SU-DHL-6 (cell line): ENCODE results near the gene WIPF3.

Experiments used
- CTCF ChIP-seq: fragments of 200-600 bp; sonication (generic); IDR thresholded peaks from one replicate; pipeline ENCODE4 v1.5.1; 2017; ENCODE audit warnings: antibody characterized with exemption, mild to moderate bottlenecking, low read length, moderate library complexity; ENCODE audit not compliant: insufficient read depth, poor library complexity, severe bottlenecking
- EZH2phosphoT487 ChIP-seq: fragments of 200-600 bp; sonication (generic), shearing (Covaris generic); conservative IDR thresholded peaks from 2 replicates; pipeline ENCODE4 v1.6.1; 2018; ENCODE audit warnings: mild to moderate bottlenecking, antibody characterized with exemption, low read length, moderate library complexity, mixed read lengths

DNA sequence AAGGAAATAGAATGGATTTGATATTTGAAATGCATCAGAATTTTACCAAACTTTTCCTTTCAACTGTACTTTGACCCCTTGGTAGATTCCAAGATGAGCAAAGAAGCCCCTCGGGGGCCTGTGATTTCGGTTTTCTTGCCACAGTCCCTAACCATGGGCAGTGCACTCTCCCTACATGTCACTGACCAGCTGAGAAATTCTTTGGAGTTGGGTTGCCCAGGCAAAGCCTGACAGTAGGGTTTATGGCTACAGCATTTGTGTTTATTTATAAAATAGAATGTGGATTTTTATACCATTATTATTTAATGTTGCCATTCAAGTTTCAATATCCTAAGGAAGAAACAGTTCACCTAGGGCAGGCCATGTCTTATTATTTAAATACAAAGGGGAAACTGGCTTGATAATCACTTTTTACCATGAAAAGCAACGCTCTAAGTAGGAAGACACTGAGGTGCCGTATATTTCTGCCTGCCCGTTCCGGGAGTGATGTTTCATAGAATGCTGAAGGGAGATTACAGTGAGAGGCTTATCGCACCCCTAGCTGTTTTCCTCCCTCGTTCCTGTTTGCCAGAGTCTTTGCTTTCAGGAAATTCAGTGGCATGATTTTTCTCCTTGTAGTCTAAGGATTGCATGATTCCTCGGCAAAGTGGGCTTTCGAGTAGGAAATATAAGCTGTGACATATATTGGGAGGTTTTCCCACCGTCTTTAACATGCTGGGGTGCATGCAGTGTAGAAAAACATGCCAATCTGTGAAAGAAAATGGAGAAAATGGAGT is 35.8 kb downstream of the WIPF3 start:
- TF ChIP-seq CTCF = no peak
- TF ChIP-seq EZH2phosphoT487 = no peak
